IMR-90 (cell line): Measurements from ENCODE around the gene ITGB2. TPM values are rescaled to one million over a fixed set of nuclear protein-coding genes. Genes with fewer than 3 reads are reported as not detected.

Experiments used
- ATAC-seq: fragments of 200-7000 bp; cut with Tn5 transposase; 2 replicates; pipeline ENCODE4 v1.9.1; 2020; ENCODE audit warnings: low read depth, mild to moderate bottlenecking, moderate library complexity
- BruUV-seq: library from RNA; stranded (reverse); fragments of 400-500 nt; replicated peaks from 2 replicates; lab custom pipeline; 2021; lab: Mats Ljungman, UMichigan
- CTCF ChIA-PET: fragments of 300-600 bp; formaldehyde crosslinking; extraction: SDS; loops from one replicate; lab custom pipeline; 2021; ENCODE audit warnings: antibody characterized with exemption; lab: Yijun Ruan, JAX
- POLR2A ChIA-PET: fragments of 300-600 bp; sonication (Branson Sonifier 250); formaldehyde crosslinking; loops from one replicate; lab custom pipeline; 2022; ENCODE audit warnings: antibody characterized with exemption; ENCODE audit not compliant: unreplicated experiment; lab: Charles Lee
- DNase-seq: peaks from one replicate; pipeline ENCODE4 v3.0.0; 2013
- H2AFZ ChIP-seq: replicated peaks from 2 replicates; pipeline ENCODE3; 2013; ENCODE audit warnings: low read length, mild to moderate bottlenecking; ENCODE audit not compliant: poor library complexity
- H2AK5ac ChIP-seq: 2 replicates; pipeline ENCODE4 v1.6.1; 2013; ENCODE audit warnings: low read depth, low read length, inconsistent platforms
- H2AK9ac ChIP-seq: replicated peaks from 2 replicates; pipeline ENCODE3; 2013; ENCODE audit warnings: mild to moderate bottlenecking, low read depth, low read length, moderate library complexity; ENCODE audit not compliant: poor library complexity
- H2BK120ac ChIP-seq: 2 replicates; pipeline ENCODE4 v1.6.1; 2013; ENCODE audit warnings: low read depth, low read length, inconsistent platforms
- H2BK15ac ChIP-seq: 3 replicates; pipeline ENCODE4 v1.6.1; 2013; ENCODE audit warnings: low read depth, low read length, inconsistent platforms
- H2BK20ac ChIP-seq: 2 replicates; pipeline ENCODE4 v1.6.1; 2013; ENCODE audit warnings: low read depth, mild to moderate bottlenecking, inconsistent platforms, low read length, moderate library complexity
- H2BK5ac ChIP-seq: 2 replicates; pipeline ENCODE4 v1.6.1; 2013; ENCODE audit warnings: mild to moderate bottlenecking, low read depth, low read length, inconsistent platforms; ENCODE audit not compliant: poor library complexity, severe bottlenecking
- H3K14ac ChIP-seq: replicated peaks from 2 replicates; pipeline ENCODE4 v1.6.1; 2013; ENCODE audit warnings: low read depth, low read length, inconsistent platforms
- H3K18ac ChIP-seq: 2 replicates; pipeline ENCODE4 v1.6.1; 2013; ENCODE audit warnings: low read depth, low read length, control low read depth
- H3K23ac ChIP-seq: 2 replicates; pipeline ENCODE4 v1.6.1; 2013; ENCODE audit warnings: low read depth, low read length, inconsistent platforms
- H3K27ac ChIP-seq: 2 replicates; pipeline ENCODE4 v1.5.1; 2013; ENCODE audit warnings: mild to moderate bottlenecking, control low read depth, low read length; ENCODE audit not compliant: insufficient read depth
- H3K27me3 ChIP-seq: 2 replicates; pipeline ENCODE4 v1.6.1; 2013; ENCODE audit warnings: low read length; ENCODE audit not compliant: control insufficient read depth, insufficient read depth
- H3K36me3 ChIP-seq: 2 replicates; pipeline ENCODE4 v1.6.1; 2013; ENCODE audit warnings: low read length, mixed read lengths; ENCODE audit not compliant: control insufficient read depth, insufficient read depth
- H3K4ac ChIP-seq: 2 replicates; pipeline ENCODE4 v1.6.1; 2013; ENCODE audit warnings: low read depth, low read length, inconsistent platforms
- H3K4me1 ChIP-seq: 2 replicates; pipeline ENCODE4 v1.6.1; 2013; ENCODE audit warnings: low read length, mixed read lengths; ENCODE audit not compliant: control insufficient read depth, insufficient read depth
- H3K4me2 ChIP-seq: 2 replicates; pipeline ENCODE4 v1.6.1; 2013; ENCODE audit warnings: low read depth, mild to moderate bottlenecking, control low read depth, low read length, moderate library complexity
- H3K4me3 ChIP-seq: 2 replicates; pipeline ENCODE4 v1.5.1; 2013; ENCODE audit warnings: low read depth, mild to moderate bottlenecking, control low read depth, low read length, moderate library complexity; ENCODE audit not compliant: insufficient read depth
- H3K56ac ChIP-seq: 2 replicates; pipeline ENCODE4 v1.6.1; 2013; ENCODE audit warnings: low read length, inconsistent platforms; ENCODE audit not compliant: insufficient read depth; ENCODE audit errors: extremely low read depth
- H3K79me1 ChIP-seq, 2 experiments: 2 replicates each; pipeline ENCODE4 v1.6.1; 2013; ENCODE audit warnings: low read length in 2 of 2, inconsistent platforms in 1 of 2, low read depth in 1 of 2
- H3K9ac ChIP-seq: 2 replicates; pipeline ENCODE4 v1.6.1; 2013; ENCODE audit warnings: low read depth, low read length, control low read depth
- H3K9me1 ChIP-seq: 2 replicates; pipeline ENCODE4 v1.6.1; 2013; ENCODE audit warnings: low read length, inconsistent platforms; ENCODE audit not compliant: insufficient read depth
- H3K9me3 ChIP-seq: 2 replicates; pipeline ENCODE4 v1.6.1; 2013; ENCODE audit warnings: low read length; ENCODE audit not compliant: control insufficient read depth, insufficient read depth
- H4K20me1 ChIP-seq: 2 replicates; pipeline ENCODE4 v1.6.1; 2013; ENCODE audit warnings: low read length, inconsistent platforms; ENCODE audit not compliant: insufficient read depth
- H4K5ac ChIP-seq: 2 replicates; pipeline ENCODE4 v1.6.1; 2013; ENCODE audit warnings: mild to moderate bottlenecking, low read depth, low read length, control low read depth
- H4K8ac ChIP-seq, 2 experiments: 2 replicates each; pipeline ENCODE4 v1.6.1; 2013; ENCODE audit warnings: low read depth in 2 of 2, low read length in 2 of 2, control low read depth in 1 of 2, inconsistent platforms in 1 of 2
- H4K91ac ChIP-seq: 2 replicates; pipeline ENCODE4 v1.6.1; 2013; ENCODE audit warnings: low read depth, low read length, inconsistent platforms; ENCODE audit not compliant: insufficient read depth
- BHLHE40 ChIP-seq: fragments of 150-350 bp; IDR thresholded peaks from 2 replicates; pipeline ENCODE4 v1.6.1; 2016; ENCODE audit warnings: mild to moderate bottlenecking, low read depth, low read length
- CEBPB ChIP-seq: IDR thresholded peaks from 2 replicates; pipeline ENCODE4 v1.6.1; 2012; ENCODE audit warnings: low read depth, low read length, improper control_type of control experiment
- CTCF ChIP-seq: conservative IDR thresholded peaks from 2 replicates; pipeline ENCODE4 v1.5.1; 2012; ENCODE audit warnings: mild to moderate bottlenecking, low read depth, low read length, improper control_type of control experiment
- ELK1 ChIP-seq: fragments of 150-350 bp; IDR thresholded peaks from 2 replicates; pipeline ENCODE4 v1.6.1; 2016; ENCODE audit warnings: low read depth, mild to moderate bottlenecking, low read length, moderate library complexity, borderline replicate concordance
- FOS ChIP-seq: fragments of 150-350 bp; IDR thresholded peaks from 2 replicates; pipeline ENCODE4 v1.6.1; 2016; ENCODE audit warnings: low read depth, low read length
- MAFK ChIP-seq: IDR thresholded peaks from 2 replicates; pipeline ENCODE4 v1.6.1; 2012; ENCODE audit warnings: low read depth, low read length, improper control_type of control experiment
- MAZ ChIP-seq: IDR thresholded peaks from 2 replicates; pipeline ENCODE4 v1.6.1; 2012; ENCODE audit warnings: low read depth, mild to moderate bottlenecking, low read length, improper control_type of control experiment, moderate library complexity, borderline replicate concordance
- MXI1 ChIP-seq: IDR thresholded peaks from 2 replicates; pipeline ENCODE4 v1.6.1; 2012; ENCODE audit warnings: low read depth, mild to moderate bottlenecking, low read length, moderate library complexity, borderline replicate concordance
- NFE2L2 ChIP-seq: fragments of 150-350 bp; IDR thresholded peaks from 2 replicates; pipeline ENCODE4 v1.6.1; 2016; ENCODE audit warnings: low read depth, mild to moderate bottlenecking, low read length
- POLR2A ChIP-seq: IDR thresholded peaks from 2 replicates; pipeline ENCODE4 v1.6.1; 2012; ENCODE audit warnings: mild to moderate bottlenecking, low read depth, low read length
- RAD21 ChIP-seq: IDR thresholded peaks from 2 replicates; pipeline ENCODE4 v1.6.1; 2012; ENCODE audit warnings: low read length, improper control_type of control experiment
- RCOR1 ChIP-seq: IDR thresholded peaks from 2 replicates; pipeline ENCODE4 v1.6.1; 2012; ENCODE audit warnings: mild to moderate bottlenecking, low read length, improper control_type of control experiment; ENCODE audit not compliant: insufficient replicate concordance
- RFX5 ChIP-seq: IDR thresholded peaks from 2 replicates; pipeline ENCODE4 v1.8.0; 2012; ENCODE audit warnings: low read depth, mild to moderate bottlenecking, low read length, moderate library complexity
- SMC3 ChIP-seq: fragments of 150-350 bp; IDR thresholded peaks from 2 replicates; pipeline ENCODE4 v1.6.1; 2016; ENCODE audit warnings: low read depth, mild to moderate bottlenecking, antibody characterized with exemption, low read length, moderate library complexity
- USF2 ChIP-seq: fragments of 150-350 bp; IDR thresholded peaks from 2 replicates; pipeline ENCODE4 v1.6.1; 2017; ENCODE audit warnings: mild to moderate bottlenecking, antibody characterized with exemption, low read length, low read depth
- WGBS, 2 experiments: methylation state at CpG; one replicate each; pipeline versions ENCODE4 v1.1.5 to v1.1.7; 2013; ENCODE audit warnings: missing lambda C conversion rate in 2 of 2; ENCODE audit not compliant: insufficient read length in 1 of 2; ENCODE audit errors: extremely low coverage in 2 of 2; 5-methylcytosine and 5-hydroxymethylcytosine counted together
- dilution Hi-C: fragments of 300-500 bp; cut with HindIII; formaldehyde crosslinking; loops from one replicate; pipeline ENCODE4 v1.14.3; 2018; ENCODE audit warnings: low sequenced_read_pairs; ENCODE audit not compliant: unreplicated experiment
- in situ Hi-C: fragments of 300-500 bp; cut with MboI; formaldehyde crosslinking; loops from 3 replicates; pipeline ENCODE4 v1.14.3; 2019; ENCODE audit warnings: low sequenced_read_pairs, inconsistent platforms, mixed read lengths
- intact Hi-C: fragments of 100-400 bp; cut with micrococcal nuclease; formaldehyde crosslinking; loops from 2 replicates; pipeline ENCODE4 v1.10.0; 2022
- polyA plus RNA-seq, 3 experiments: library from polyadenylated mRNA; depleted of rRNA; stranded (reverse); fragments of >200 nt; gene quantifications; 2 replicates each; pipeline ENCODE4 v1.2.3, GENCODE V29; 2012; ENCODE audit warnings: low replicate concordance in 1 of 3
- total RNA-seq: library from RNA; depleted of rRNA; stranded (reverse); fragments of >200 nt; gene quantifications from 2 replicates; pipeline ENCODE4 v1.2.3, GENCODE V29; 2012

The ITGB2 gene
- total and polyA plus RNA-seq, 2 of the 4 experiments (the other 2 are of a cell fraction): 0.14 TPM; not detected in 1

- Histone ChIP-seq H2BK5ac (no peak overlapping the region), H4K20me1 (peaks cover 57% of the 10 kb centered on the region), H3K9me1 (peaks cover 5% of the 10 kb centered on the region; the same call in 1 of the 2 replicates), H3K4me1 (no peaks in the 10 kb centered on the region), H2AFZ (no peak overlapping the region), H2BK15ac (no peak overlapping the region), H2AK5ac (no peak overlapping the region), H2BK120ac (no peak overlapping the region), H3K18ac (no peak overlapping the region), H4K8ac (no peak overlapping the region), H3K56ac (no peak overlapping the region), H3K9ac (no peak overlapping the region), H3K23ac (no peak overlapping the region), H3K27ac (no peak overlapping the region), H3K4ac (no peak overlapping the region), H2AK9ac (no peak overlapping the region), H3K79me1 (peaks cover 69 to 76% of the 10 kb centered on the region in 2 experiments), H4K91ac (no peak overlapping the region), H3K9me3 (no peaks in the 10 kb centered on the region), H3K4me3 (no peak overlapping the region), H3K36me3 (peaks cover 71% of the 10 kb centered on the region), H2BK20ac (no peak overlapping the region), H3K27me3 (no peaks in the 10 kb centered on the region), H3K14ac (no peak overlapping the region), H3K4me2 (no peak overlapping the region), H4K5ac (no peak overlapping the region)
- no peak for DNase-seq
- no TSS peak for BruUV-seq
- dilution Hi-C loops: no loop called here
- intact Hi-C loops: no loop called here
- 90% methylated on average over 14 of the region's 34 CpGs; no CpG with 5 or more reads in 1 of the 2 experiments for WGBS, 2 experiments
- POLR2A ChIA-PET: no interaction called here
- no peak for TF ChIP-seq MAFK
- TF ChIP-seq RFX5: no peak
- no peak for TF ChIP-seq FOS
- no peak for TF ChIP-seq NFE2L2
- no peak for TF ChIP-seq MAZ
- TF ChIP-seq SMC3: no peak
- no peak for TF ChIP-seq CTCF
- TF ChIP-seq RCOR1: no peak
- TF ChIP-seq RAD21: no peak
- no peak for TF ChIP-seq MXI1
- no peak for TF ChIP-seq BHLHE40
- no peak for TF ChIP-seq CEBPB
- no peak for TF ChIP-seq ELK1
- TF ChIP-seq POLR2A: no peak
- TF ChIP-seq USF2: no peak
- ATAC-seq: no peak
- CTCF ChIA-PET: no interaction called here
- in situ Hi-C loops: no loop called here
These were observed 66.9 kb downstream of the ITGB2 start for GRCh38 chr21:44853601-44854390.
